Heart left ventricle (tissue), 16 donors: Measurements from ENCODE around the gene NXPH3. TPM values are rescaled to one million over a fixed set of nuclear protein-coding genes. Genes with fewer than 3 reads are reported as not detected.
"Not testable (repeated sequence)": the region's sequence is repeated elsewhere in the genome, so short reads cannot be mapped to it uniquely, and the experiment has no call there.

ENCODE experiments used
- ATAC-seq, 4 donors: fragments of 200-7000 bp; cut with Tn5 transposase; one replicate each; pipeline ENCODE4 v1.9.1; 2020 to 2022; ENCODE audit warnings: moderate library complexity in 4 of 4, mild to moderate bottlenecking in 3 of 4, moderate number of reproducible peaks in 1 of 4
- DNase-seq, 5 donors: peaks; one replicate each; pipeline ENCODE4 v3.0.0-alpha.2; 2020
- H3K27ac ChIP-seq, 12 donors: fragments of 200-600 bp; sonication (generic) in 4 of 12; one replicate each; pipeline versions ENCODE4 v1.5.0 to v1.8.0; 2016 to 2022; ENCODE audit warnings: mild to moderate bottlenecking in 2 of 12
- H3K27me3 ChIP-seq, 9 donors: fragments of 200-600 bp; sonication (generic) in 2 of 9; one replicate each; pipeline versions ENCODE4 v1.5.1 to v1.8.0; 2016 to 2022; ENCODE audit warnings: mild to moderate bottlenecking in 3 of 9
- H3K36me3 ChIP-seq, 9 donors: fragments of 200-600 bp; sonication (generic) in 2 of 9; one replicate each; pipeline versions ENCODE4 v1.5.0 to v1.8.0; 2018 to 2022; ENCODE audit warnings: mild to moderate bottlenecking in 2 of 9
- H3K4me1 ChIP-seq, 12 donors: fragments of 200-600 bp; sonication (generic) in 4 of 12; one replicate each; pipeline versions ENCODE4 v1.5.0 to v1.8.0; 2016 to 2022; ENCODE audit warnings: mild to moderate bottlenecking in 3 of 12
- H3K4me3 ChIP-seq, 12 donors: fragments of 200-600 bp; sonication (generic) in 4 of 12; one replicate each; pipeline versions ENCODE4 v1.5.0 to v1.8.0; 2017 to 2022; ENCODE audit warnings: mild to moderate bottlenecking in 9 of 12, moderate library complexity in 4 of 12
- H3K9me3 ChIP-seq, 12 donors: fragments of 200-600 bp; sonication (generic) in 4 of 12; one replicate each; pipeline versions ENCODE4 v1.5.0 to v1.8.0; 2016 to 2022; ENCODE audit warnings: mild to moderate bottlenecking in 1 of 12
- CTCF ChIP-seq, 12 donors: fragments of 200-600 bp; sonication (generic) in 4 of 12; IDR thresholded peaks; one replicate each; pipeline versions ENCODE4 v1.5.0 to v1.8.0; 2018 to 2022; ENCODE audit warnings: antibody characterized with exemption in 12 of 12, mild to moderate bottlenecking in 5 of 12
- POLR2A ChIP-seq, 2 donors: fragments of 450-650 bp; IDR thresholded peaks; one replicate each; pipeline ENCODE4 v1.6.1; 2017; ENCODE audit warnings: antibody characterized with exemption in 2 of 2, mild to moderate bottlenecking in 2 of 2, moderate library complexity in 2 of 2
- WGBS, 4 donors: extraction: QIAGEN DNeasy Blood & Tissue Kit in 2 of 4; methylation state at CpG; one replicate each; pipeline versions ENCODE4 v1.1.5 to v1.1.7; 2013 to 2018; 5-methylcytosine and 5-hydroxymethylcytosine counted together
- intact Hi-C, 10 donors: fragments of 100-400 bp; cut with DNase I; formaldehyde crosslinking; loops; one replicate each; pipeline versions ENCODE4 v1.11.1 to v1.14.2; 2022
- polyA plus RNA-seq, 2 donors: library from polyadenylated mRNA; stranded (reverse); fragments of 200-250 nt; gene quantifications; one replicate each; pipeline ENCODE4 v1.2.3, GENCODE V29; 2013
- total RNA-seq, 9 donors: library from RNA; depleted of rRNA in 2 of 9; stranded (reverse); fragments of >200 nt in 2 of 9; fragmentation: NEBNext Ultra II Directional in 3 of 9; extraction: Animal tissue kit (Norgen Biotek cat#: 25700) in 3 of 9; gene quantifications; one replicate each; pipeline versions ENCODE4 v1.1.0 to v1.2.4, GENCODE V29; 2016 to 2023
- donor health status: ischemic (EF 13 %, LVEDD 7.1; RV severe dilation, severe dysfunction).
- donor health status: healthy with polysubstance abuse.
- donor health status: DM: no; HTN: yes; CAD: no.
- donor health status: DM: no; HTN: no; CAD: no.
- donor health status: ischemic (EF 25% LVEDD 6.9; RV normal size, moderate dysfunction).
- donor health status: ischemic (EF 25% LVEDD 5.7; RV mildly dilated, moderate dysfunction).
- donor health status: healthy.
- donor health status: DM: yes; HTN: yes; CAD: no.
- donor health status: ischemic (EF 35%, LVEDD 5.7; RV mildly dilated, moderate dysfunction).
- donor health status: nonischemic (EF 11% LVEDD 7.7; RV severe dilation, severe dysfunction).
- donor health status: DM: yes; HTN: yes; CAD: no.
- donor health status: PGD.
- donor health status: ischemic (EF 29% LVEDD 5.4; RV normal size, mild dysfunction).
- donor health status: nonischemic (EF 23%, LVEDD 6.1; RV moderate dilation, normal function).

NXPH3 gene
- total and polyA plus RNA-seq, 11 donors: 2.5 to 7.9 (median 4.5) TPM

GRCh38 chr17:49548506-49549310, 27.0 kb upstream of the NXPH3 start:
- Histone ChIP-seq H3K4me1 (peaks cover 0 to 17% (median 5%) of the 10 kb centered on the region in 12 donors), H3K27ac (no peak overlapping the region), H3K27me3 (no peaks in the 10 kb centered on the region), H3K9me3 (no peaks in the 10 kb centered on the region), H3K4me3 (no peak overlapping the region), H3K36me3 (no peaks in the 10 kb centered on the region)
- TF ChIP-seq CTCF (IDR thresholded peaks at IDR 0.05): peak; percentile 37 to 71 (median 59)
- no peak for TF ChIP-seq POLR2A (IDR thresholded peaks at IDR 0.05)
- ATAC-seq (peak; percentile 37 to 77 (median 63)), DNase-seq (peak in 2 of 5 donors; percentile 57 to 64)
- intact Hi-C loops: loop anchor here in 4 of 10 donors (2.0 to 5.0 kb wide), 3 partner anchors 51 to 111 kb away; partner anchors contain the start of gene NGFR (in 1 of the 4)
- WGBS, 4 donors: 65 to 85% (median 78%) methylated on average over 3 to 8 of the region's 8 CpGs

DNA sequence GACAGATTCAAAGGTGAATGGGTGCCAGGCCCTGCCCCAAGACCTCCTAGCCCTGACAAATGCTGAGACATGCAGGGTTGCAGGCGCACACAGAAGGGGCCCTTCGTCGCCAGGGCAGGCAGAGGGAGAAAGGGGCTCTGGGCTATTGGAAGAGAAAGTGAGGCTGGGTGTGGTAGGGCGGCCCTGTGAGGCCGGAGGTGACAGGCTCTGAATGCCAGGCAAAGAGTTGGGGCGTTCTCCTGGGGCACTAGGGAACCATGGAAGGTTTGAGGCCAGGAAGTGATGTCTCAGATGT, 26.4 kb upstream of the NXPH3 start:
- 93 to 94% (median 93%) methylated on average over 6 of the region's 6 CpGs for WGBS, 4 donors
- Histone ChIP-seq H3K27ac (no peak overlapping the region), H3K27me3 (no peaks in the 10 kb centered on the region), H3K4me1 (peaks cover 0 to 17% (median 5%) of the 10 kb centered on the region in 12 donors), H3K36me3 (no peaks in the 10 kb centered on the region), H3K9me3 (no peaks in the 10 kb centered on the region), H3K4me3 (no peak overlapping the region)
- intact Hi-C loops: loop anchor here in 4 of 10 donors (2.0 to 5.0 kb wide), 3 partner anchors 52 to 112 kb away; partner anchors contain the start of gene NGFR (in 1 of the 4)
- TF ChIP-seq POLR2A (IDR thresholded peaks at IDR 0.05): no peak
- no peak for TF ChIP-seq CTCF (IDR thresholded peaks at IDR 0.05)
- ATAC-seq (no peak), DNase-seq (no peak)

DNA sequence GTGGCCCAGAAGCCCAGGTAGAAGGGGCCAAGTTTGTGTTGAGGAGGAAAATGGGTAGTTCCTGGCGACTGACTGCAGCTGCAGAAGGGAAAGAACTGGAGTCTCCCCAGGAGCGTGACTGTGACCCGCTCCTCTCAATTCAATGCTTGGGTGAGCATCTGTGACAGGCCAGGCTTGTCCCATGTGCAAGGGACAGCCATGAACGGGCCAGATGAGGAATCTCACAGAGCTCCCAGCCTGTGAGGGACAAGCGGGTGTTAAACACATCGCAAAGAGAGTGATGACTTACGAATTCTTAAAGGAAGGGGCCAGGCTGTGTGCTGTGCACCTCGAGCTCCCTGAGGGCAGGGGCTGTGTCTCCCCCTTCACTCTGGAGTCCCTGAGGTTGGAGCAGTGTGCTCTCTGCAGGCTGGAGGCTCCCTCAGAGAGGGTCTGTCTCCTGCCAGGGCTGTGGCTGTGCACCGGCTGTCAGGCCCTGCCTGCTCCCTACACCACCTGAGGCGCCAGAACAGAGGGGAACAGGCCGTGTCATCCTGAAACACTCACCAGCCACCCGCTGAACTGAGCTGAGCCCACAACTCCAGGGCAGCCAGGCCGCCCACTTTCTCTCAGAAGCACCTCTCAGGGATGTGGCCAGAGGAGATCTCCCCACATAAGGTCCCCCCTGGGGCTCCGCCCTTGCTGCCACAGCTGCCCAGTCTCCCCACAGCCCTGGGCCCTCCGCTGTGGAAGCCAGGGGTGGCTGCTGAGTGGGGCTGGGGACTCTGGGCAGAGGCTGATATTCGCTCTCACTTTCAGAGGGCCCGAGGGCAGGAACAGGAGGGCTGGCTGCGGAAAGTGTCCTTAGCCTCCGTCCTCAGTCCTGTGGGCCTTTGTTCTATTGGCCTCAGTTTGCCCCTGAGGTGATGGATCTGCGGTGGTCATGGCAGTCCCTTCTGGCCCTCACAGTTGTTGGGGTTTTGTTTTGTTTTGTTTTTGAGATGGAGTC, 25.7 kb upstream of the NXPH3 start:
- ATAC-seq: no peak
- no peak for DNase-seq
- 90 to 91% (median 90%) methylated on average over 19 to 20 of the region's 20 CpGs for WGBS, 4 donors
- intact Hi-C loops: loop anchor here in 8 of 10 donors (2.0 to 10.0 kb wide), 7 partner anchors 33 to 235 kb away; partner anchors contain the start of gene NGFR (in 3 of the 8)
- Histone ChIP-seq H3K4me1 (peaks cover 0 to 17% (median 5%) of the 10 kb centered on the region in 12 donors), H3K27me3 (no peaks in the 10 kb centered on the region), H3K36me3 (no peaks in the 10 kb centered on the region), H3K9me3 (no peaks in the 10 kb centered on the region), H3K4me3 (no peak overlapping the region), H3K27ac (no peak overlapping the region)
- TF ChIP-seq CTCF (IDR thresholded peaks at IDR 0.05): no peak
- TF ChIP-seq POLR2A (IDR thresholded peaks at IDR 0.05): no peak

DNA sequence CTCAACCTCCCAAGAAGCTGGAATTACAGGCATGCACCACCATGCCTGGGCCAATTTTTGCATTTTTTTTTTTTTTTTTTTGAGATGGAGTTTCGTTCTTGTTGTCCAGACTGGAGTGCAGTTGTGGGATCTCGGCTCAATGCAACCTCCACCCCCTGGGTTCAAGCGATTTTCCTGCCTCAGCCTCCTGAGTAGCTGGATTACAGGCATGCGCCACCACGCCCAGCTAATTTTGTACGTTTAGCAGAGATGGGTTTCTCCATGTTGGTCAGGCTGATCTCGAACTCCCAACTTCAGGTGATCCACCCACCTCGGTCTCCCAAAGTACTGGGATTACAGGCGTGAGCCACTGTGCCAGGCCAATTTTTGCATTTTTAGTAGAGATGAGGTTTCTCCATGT, 24.9 kb upstream of the NXPH3 start:
- intact Hi-C loops: loop anchor here in 7 of 10 donors (2.0 to 10.0 kb wide), 6 partner anchors 33 to 236 kb away; partner anchors contain the start of gene NGFR (in 2 of the 7)
- H3K27ac ChIP-seq, ATAC-seq, H3K27me3 ChIP-seq, H3K36me3 ChIP-seq, H3K9me3 ChIP-seq, DNase-seq, H3K4me3 ChIP-seq: not testable (repeated sequence)
- peaks cover 0 to 17% (median 5%) of the 10 kb centered on the region in 12 donors for H3K4me1 ChIP-seq
- WGBS, 4 donors: 91 to 96% (median 95%) methylated on average over 9 of the region's 9 CpGs
